RWPE1 (cell line): ENCODE results near the gene MTHFD1L.

Source experiments
- CTCF ChIA-PET: fragments of 350-600 bp; sonication (Branson Sonifier 250); formaldehyde crosslinking; extraction: SDS; loops from one replicate; lab custom pipeline; 2021; lab: Yijun Ruan, JAX
- POLR2A ChIA-PET: fragments of 400-600 bp; formaldehyde crosslinking; extraction: SDS; loops from one replicate; lab custom pipeline; 2020; ENCODE audit warnings: antibody characterized with exemption; ENCODE audit not compliant: low non-redundant PET; lab: Yijun Ruan, JAX
- DNase-seq: peaks from one replicate; pipeline ENCODE4 v3.0.0; 2012; ENCODE audit warnings: low spot score
- H3K27ac ChIP-seq: fragments of 450-650 bp; 2 replicates; pipeline ENCODE4 v1.5.1; 2017
- TF ChIP-seq, protein P1 (sequence below): fragments of 450-650 bp; conservative IDR thresholded peaks from 2 replicates; pipeline ENCODE4 v1.5.1; 2017; ENCODE audit warnings: low read depth, mild to moderate bottlenecking

Gene MTHFD1L

DNA sequence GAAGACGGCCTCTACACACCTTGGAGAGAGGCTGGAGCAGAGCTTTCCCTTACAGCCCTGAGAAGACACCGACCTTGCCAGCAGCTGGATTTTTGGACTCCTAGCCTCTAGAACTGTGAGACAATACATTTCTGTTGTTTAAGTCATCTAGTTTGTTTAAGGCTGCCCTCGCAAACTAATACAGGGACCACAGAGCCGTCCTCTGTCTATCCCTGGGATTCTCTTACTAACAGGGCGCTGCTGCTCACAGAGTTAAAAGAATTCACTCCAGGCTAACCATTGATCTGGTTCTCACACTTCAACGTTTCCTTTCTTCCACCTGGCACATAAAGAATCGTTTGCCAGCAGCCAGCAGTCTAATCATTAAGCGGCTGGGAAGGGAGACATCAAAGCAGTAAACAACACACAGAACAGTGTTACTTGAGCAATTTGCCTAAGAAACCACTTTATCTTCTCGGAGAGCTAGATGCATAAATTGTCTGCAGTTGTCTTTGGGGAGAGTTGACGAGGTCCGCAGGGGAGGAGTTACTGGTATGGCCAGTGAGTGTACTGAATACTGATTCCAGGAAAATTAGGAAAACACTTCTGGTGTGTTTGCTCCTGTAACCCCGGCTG lies 270.7 kb downstream of the MTHFD1L start:
- no peak for DNase-seq
- CTCF ChIA-PET, result interaction anchor here (0.6 kb wide), 1 partner anchor 145 kb away, joined by 3 read pairs; no protein-coding TSS in a partner anchor

GRCh38 chr6:151137542-151137941 lies 272.0 kb downstream of the MTHFD1L start:
- H3K27ac ChIP-seq, result no peak overlapping the region
- TF ChIP-seq, protein P1, sequence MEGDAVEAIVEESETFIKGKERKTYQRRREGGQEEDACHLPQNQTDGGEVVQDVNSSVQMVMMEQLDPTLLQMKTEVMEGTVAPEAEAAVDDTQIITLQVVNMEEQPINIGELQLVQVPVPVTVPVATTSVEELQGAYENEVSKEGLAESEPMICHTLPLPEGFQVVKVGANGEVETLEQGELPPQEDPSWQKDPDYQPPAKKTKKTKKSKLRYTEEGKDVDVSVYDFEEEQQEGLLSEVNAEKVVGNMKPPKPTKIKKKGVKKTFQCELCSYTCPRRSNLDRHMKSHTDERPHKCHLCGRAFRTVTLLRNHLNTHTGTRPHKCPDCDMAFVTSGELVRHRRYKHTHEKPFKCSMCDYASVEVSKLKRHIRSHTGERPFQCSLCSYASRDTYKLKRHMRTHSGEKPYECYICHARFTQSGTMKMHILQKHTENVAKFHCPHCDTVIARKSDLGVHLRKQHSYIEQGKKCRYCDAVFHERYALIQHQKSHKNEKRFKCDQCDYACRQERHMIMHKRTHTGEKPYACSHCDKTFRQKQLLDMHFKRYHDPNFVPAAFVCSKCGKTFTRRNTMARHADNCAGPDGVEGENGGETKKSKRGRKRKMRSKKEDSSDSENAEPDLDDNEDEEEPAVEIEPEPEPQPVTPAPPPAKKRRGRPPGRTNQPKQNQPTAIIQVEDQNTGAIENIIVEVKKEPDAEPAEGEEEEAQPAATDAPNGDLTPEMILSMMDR, result no peak
- DNase-seq, result no peak
- ChIA-PET CTCF (no interaction called here), POLR2A (no interaction called here)

More for the DNA sequence above, 270.7 kb downstream of the MTHFD1L start:
- POLR2A ChIA-PET, result no interaction called here
- TF ChIP-seq, protein P1, result no peak
- H3K27ac ChIP-seq, result no peak overlapping the region

DNA sequence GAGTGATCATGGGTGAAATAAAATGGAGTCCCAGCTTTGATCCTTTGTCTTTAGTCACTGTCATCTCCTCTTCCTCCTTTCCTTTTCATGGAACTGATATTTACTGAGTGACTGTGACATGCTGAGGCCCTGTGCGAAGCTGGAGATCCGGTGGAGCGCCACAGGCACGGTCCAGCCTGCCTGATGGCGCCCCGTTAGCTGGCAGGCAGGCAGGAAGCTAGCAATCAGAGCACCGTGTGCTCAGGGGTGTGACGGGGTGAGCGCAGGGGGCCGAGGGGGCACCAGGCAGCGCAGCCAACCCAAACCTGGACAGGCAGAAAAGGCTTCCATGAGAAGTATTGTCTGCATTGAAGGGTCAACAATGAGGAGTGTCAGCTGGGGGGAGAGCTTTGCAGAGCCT lies 274.0 kb downstream of the MTHFD1L start:
- ChIA-PET CTCF (interaction anchor here (0.6 kb wide), 1 partner anchor 1010 kb away, joined by 3 read pairs; no protein-coding TSS in a partner anchor), POLR2A (no interaction called here)
- H3K27ac ChIP-seq, result no peak overlapping the region
- no peak for DNase-seq
- TF ChIP-seq, protein P1, result no peak

DNA sequence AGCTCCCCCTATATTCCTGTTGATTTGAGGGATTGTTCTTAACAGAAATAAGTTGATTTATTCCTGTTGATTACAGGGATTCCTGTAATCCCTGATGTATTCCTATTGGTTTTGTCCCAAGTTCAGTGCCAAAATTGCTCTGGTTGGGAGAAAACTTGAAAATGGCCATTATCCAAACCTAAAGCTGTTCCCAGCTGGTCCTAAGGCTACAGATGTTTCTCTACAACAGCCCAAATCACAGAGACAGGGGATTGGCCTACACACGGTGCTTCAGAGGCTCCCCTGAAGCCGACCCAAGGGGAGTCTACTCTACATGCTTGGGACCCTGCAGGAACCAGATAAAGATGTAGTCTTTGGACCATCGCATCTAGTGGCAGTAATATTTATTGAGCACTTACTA lies 275.3 kb downstream of the MTHFD1L start:
- TF ChIP-seq, protein P1, result no peak
- DNase-seq, result no peak
- no peak overlapping the region for H3K27ac ChIP-seq
- ChIA-PET POLR2A (no interaction called here), CTCF (no interaction called here)

DNA sequence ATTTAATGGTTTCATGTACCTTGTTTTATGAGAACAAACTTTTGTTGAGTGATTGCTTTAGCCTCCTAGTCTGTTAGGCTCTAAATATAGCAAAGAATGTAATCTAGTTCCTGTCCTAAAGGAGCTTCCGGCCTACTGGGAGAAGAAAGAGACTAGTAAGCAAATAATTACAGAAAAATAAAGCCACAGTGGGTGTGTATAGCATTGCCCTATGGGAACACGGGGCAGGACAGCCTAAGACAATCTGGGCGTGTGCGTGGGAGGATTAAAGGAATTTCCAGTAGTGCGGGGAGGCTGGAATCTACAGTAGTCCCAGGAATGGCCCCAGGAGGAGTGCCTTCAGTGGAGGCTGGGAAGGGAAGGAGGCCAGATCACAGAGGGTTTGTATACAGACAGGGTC lies 276.2 kb downstream of the MTHFD1L start:
- TF ChIP-seq, protein P1, result no peak
- H3K27ac ChIP-seq, result no peak overlapping the region
- ChIA-PET CTCF (no interaction called here), POLR2A (no interaction called here)
- DNase-seq, result peak; percentile 42

DNA sequence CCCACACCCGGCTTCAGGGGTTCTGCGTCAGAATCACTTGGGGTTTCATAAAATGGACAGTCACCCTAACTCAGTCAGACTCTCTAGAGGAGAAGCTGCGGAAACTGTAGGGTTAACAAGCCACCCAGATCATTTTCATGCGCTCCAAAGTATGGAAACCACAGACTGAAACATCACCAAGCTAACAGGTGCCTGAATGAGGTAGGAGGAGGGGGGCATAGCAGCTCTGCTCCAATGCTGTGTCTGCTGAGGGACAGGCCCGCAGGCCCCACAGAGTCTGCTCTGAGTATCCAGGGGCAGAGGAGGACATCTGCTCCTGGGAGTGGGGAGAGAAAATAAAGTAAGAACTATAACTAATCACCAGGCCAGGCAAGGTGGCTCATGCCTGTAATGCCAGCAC lies 277.2 kb downstream of the MTHFD1L start:
- TF ChIP-seq, protein P1, result no peak
- POLR2A ChIA-PET, result no interaction called here
- DNase-seq, result no peak
- no peak overlapping the region for H3K27ac ChIP-seq
- CTCF ChIA-PET, result interaction anchor here (0.8 kb wide), 1 partner anchor 1110 kb away, joined by 3 read pairs; no protein-coding TSS in a partner anchor
